MM.1S (cell line): ENCODE measurements around the gene PDE1C.

Experiments
- EZH2phosphoT487 ChIP-seq: fragments of 300-600 bp; sonication (generic); IDR thresholded peaks from 2 replicates; pipeline ENCODE4 v1.6.1; 2018; ENCODE audit warnings: antibody characterized with exemption, low read length
- TF ChIP-seq, protein P1 (sequence below): fragments of 300-600 bp; sonication (generic); IDR thresholded peaks from 2 replicates; pipeline ENCODE4 v1.5.1; 2016; ENCODE audit warnings: antibody characterized with exemption, low read length, mixed read lengths

DNA sequence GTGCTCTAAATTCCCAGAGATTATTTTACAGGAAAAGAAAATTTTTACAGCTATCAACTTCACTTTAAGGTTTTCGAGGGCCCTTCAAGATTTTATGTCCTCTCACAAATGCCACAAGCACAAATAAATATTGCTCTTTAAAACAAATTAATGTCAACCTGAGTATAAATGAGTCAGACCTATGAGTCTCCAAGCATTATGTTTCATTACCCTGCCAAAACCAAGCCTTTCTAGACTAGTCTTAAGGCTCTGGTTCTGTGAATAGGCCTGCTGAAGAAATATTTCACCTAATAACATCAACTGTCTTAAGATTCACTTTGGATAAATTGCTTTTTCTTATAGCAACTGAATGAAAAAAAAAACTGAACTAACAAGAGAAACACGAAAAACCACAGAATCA is 153.0 kb downstream of the PDE1C start:
- TF ChIP-seq, protein P1, sequence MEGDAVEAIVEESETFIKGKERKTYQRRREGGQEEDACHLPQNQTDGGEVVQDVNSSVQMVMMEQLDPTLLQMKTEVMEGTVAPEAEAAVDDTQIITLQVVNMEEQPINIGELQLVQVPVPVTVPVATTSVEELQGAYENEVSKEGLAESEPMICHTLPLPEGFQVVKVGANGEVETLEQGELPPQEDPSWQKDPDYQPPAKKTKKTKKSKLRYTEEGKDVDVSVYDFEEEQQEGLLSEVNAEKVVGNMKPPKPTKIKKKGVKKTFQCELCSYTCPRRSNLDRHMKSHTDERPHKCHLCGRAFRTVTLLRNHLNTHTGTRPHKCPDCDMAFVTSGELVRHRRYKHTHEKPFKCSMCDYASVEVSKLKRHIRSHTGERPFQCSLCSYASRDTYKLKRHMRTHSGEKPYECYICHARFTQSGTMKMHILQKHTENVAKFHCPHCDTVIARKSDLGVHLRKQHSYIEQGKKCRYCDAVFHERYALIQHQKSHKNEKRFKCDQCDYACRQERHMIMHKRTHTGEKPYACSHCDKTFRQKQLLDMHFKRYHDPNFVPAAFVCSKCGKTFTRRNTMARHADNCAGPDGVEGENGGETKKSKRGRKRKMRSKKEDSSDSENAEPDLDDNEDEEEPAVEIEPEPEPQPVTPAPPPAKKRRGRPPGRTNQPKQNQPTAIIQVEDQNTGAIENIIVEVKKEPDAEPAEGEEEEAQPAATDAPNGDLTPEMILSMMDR = no peak
- TF ChIP-seq EZH2phosphoT487 = no peak
